GM18505 (cell line): ENCODE measurements around the gene OXNAD1.

Experiments used
- ATAC-seq: cut with Tn5 transposase; IDR thresholded peaks from one replicate; pipeline ENCODE4 v1.9.1; 2021; ENCODE audit not compliant: unreplicated experiment
- POLR2A ChIP-seq: IDR thresholded peaks from 4 replicates; pipeline ENCODE4 v1.6.1; 2011; ENCODE audit warnings: borderline replicate concordance; ENCODE audit not compliant: insufficient read depth, insufficient read length; ENCODE audit errors: extremely low read depth

Gene OXNAD1

DNA sequence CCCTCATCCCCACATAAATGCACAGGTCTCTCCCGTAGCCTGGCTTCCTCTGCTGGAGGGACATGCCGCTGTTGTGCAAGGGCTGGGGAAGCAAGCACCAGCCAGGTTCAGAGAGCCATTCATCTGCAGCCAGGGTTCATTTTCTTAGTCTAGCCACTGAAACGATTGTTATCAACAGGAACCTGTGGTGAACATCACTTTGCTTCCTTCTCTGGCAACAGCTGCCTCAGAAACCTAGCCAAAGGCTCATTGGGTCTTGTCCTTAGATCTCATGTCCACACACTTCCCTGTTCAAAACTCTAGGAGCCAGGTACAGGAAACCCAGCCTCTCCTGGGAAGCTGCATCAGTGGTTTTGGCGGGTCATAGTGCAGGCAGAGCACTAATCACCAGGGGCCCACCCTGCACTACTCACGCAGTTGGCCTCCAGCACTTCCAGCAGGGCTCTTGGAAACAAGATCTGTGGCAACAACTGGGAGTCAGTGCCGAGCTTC is 47.0 kb downstream of the OXNAD1 start:
- ATAC-seq: peak; percentile 69
- TF ChIP-seq POLR2A: no peak

DNA sequence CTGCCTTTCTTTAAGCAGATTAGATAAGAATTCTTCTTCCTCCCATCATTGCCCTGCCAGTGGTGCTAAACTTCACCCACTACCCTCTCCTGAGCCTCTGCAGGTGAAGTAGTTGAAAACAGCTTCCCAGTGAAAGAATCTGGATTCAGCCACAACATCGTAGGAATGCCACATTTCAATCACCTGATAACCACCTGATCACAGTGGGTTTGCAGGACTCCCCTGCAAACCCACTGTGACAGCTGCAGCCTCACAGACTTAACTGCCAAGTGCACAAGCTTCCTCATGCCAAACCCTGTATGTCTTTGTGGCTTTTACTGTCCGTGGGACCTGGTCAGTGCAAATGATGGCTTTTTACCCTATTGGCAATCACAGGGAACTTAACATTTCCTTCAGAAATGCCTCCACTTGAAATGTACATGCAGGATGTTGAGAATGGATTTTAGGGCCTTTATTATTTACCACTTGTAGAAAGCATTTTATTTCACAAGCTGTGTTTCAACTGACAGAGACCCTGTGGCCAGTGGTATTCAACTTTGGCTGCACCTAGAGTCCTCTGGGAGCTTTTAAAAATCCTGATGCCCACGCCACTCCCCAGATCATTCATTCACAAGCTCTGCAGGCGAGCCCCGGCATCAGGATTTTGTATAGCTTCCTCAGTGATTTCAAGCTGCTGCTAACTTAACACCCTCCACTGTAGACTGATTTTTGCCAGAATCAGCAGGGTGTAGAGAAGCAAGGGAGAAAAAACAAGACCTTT is 49.1 kb downstream of the OXNAD1 start:
- no peak for TF ChIP-seq POLR2A
- no peak for ATAC-seq

DNA sequence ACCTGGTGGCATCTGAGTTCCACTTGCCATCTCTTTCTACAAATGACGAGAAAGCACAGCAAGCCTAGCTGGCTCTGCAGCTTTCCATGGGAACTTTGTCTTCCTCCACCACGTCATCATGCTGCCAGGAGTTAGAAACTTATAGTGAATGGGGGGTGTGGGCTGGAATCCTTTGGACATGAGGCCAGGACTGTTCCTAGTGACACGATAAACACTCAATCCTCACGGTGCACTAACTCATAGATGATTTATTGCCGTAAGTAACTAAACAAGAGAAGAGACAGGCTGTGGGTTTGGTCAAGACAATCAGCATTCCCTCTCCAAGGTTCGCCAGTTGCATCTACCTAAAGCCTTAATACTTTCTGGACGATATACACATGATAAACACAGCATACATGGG is 50.6 kb downstream of the OXNAD1 start:
- no peak for ATAC-seq
- TF ChIP-seq POLR2A: no peak

DNA sequence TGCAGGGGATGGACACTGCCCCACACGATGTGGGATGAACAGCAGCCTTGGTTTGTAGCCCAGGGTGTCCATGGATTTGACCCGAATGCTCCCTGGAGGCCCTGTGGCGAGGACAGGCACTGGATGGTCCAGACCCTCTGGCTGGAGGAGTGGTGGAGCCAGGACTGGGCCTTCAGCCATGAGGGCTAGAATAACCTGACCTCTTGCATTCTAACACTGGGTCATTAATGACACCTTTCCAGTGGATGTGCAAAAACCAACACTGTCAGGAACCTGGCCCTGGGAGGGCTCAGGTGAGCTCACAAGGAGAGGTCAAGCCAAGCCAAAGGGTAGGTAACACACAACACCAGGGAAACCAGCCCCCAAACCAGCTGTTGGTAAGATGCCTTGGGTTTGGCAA is 51.4 kb downstream of the OXNAD1 start:
- TF ChIP-seq POLR2A: no peak
- ATAC-seq: no peak

DNA sequence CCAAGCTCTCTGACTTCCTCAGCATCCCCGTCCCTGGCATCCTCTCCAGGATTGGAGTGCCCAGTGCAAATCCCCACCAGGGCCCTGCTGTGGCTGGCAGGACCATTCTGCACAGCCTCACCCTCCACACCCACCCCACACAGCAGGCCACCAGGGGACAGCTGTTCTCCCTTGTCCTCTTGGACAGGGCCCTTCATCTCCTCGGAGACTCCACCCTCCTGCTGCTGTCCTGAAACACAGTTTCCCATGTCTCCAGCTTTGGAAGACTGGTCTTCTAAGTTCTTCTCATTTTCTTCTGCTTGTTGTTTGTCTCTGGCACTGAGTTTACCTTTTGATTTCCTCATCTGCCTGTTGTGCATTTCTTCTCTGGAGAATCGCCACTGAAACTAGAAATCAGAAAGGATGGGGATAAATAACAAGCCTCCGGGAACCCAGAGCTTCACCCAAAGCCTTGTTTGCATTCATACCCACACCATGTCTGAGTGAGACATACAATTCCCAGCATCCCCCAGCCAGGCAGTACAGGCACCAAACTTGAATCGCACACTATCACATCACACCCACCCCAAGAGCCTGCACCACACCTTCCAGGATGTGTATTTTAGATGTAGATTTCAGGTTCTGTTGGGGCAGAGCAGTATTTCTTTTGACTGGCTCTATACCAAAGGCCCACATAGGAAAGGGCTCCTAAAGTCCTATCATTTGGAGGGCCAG is 52.0 kb downstream of the OXNAD1 start:
- no peak for ATAC-seq
- no peak for TF ChIP-seq POLR2A

DNA sequence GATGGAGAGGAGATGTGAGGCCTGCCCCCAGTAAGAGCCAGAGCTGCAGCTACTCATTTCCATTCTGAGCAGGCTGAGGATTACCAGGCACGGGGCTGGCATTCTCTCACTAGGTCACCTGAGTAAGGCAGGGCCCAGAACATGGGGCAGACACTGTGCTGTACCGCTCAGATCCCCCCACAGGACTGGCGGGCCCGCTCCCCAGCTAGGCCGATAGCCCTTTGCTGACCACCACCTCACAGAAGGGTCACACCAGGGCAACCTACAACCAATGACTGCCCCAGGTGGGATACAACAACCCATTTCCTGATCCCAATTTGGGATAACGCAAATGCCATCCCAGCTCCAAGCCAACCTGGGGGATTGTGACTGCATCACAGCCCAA is 52.5 kb downstream of the OXNAD1 start:
- ATAC-seq: no peak
- no peak for TF ChIP-seq POLR2A

DNA sequence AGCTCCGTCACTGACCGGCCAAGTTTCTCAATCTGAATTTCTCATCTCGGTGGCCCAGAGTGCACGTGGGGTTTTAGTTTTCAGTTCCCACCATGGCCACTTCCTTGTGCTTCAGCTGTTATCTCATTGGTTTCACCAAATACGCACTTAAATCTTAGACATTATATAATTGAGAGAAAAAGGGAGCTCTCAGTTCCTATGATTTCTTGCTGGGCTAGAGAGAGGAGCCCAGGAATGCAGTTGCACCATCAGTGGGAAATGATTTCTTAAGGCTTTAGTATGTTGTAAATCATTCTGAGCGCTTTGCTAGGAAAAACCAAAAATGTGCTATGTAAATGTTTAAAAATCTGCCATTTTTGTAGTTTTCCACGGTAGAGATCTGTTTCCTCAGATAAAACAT is 53.2 kb downstream of the OXNAD1 start:
- no peak for TF ChIP-seq POLR2A
- ATAC-seq: no peak

DNA sequence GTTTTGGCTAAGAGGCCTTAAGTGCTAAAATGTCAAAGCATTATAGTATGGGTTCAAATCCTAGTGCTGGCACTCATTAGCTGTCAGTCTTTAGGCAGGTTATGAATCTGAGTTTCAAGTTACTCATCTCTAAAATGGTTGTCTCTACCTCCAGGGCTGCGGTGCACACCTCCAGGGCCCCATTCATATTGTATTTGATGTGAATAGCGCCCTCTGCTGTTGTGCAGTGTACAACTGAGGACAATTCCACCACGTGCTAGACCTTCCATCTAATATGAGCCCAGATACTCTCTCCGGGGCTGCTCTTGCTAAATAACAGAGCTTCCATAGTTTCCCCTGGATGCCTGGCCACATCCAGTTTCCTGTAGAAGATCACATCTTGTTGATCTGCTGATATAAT is 54.3 kb downstream of the OXNAD1 start:
- TF ChIP-seq POLR2A: no peak
- no peak for ATAC-seq

DNA sequence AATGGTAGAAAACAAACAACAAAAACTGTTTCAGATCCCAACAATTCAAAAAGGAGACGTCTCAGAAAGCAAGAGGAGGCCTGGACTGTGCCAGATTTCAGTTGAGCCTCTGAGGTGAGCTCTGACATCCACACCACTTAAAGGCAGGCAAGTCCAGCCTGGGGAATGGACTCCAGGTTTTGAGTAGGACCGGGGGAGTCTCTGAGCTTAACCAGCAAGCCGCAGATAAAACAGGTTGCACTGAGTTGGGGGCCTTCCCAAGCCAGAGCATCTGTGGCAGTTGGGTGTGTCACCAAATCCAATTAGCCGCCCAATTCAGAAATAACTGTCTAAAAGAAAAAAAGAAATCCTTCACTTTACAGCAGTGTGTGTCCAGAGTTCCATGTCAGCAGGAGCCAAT is 54.7 kb downstream of the OXNAD1 start:
- TF ChIP-seq POLR2A: no peak
- ATAC-seq: no peak

DNA sequence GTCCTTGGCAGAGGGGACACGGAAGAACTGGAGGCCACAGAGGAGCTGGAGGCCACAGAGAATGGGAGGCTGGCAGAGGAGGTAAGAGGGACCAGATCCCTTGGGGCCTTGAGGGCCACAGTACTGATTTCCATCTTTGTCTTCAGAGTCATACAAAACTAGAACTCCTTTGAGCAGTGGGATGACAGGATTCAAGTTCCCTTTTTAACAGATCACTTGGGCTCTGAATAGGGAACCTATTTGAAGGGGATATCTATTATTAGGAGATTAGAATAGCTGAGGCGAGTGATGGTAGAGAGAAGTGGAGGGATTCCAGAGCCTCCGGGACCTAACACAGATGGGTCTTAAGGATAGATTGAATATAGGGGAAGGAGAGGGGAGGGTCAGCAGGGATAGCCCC is 55.7 kb downstream of the OXNAD1 start:
- ATAC-seq: no peak
- no peak for TF ChIP-seq POLR2A

DNA sequence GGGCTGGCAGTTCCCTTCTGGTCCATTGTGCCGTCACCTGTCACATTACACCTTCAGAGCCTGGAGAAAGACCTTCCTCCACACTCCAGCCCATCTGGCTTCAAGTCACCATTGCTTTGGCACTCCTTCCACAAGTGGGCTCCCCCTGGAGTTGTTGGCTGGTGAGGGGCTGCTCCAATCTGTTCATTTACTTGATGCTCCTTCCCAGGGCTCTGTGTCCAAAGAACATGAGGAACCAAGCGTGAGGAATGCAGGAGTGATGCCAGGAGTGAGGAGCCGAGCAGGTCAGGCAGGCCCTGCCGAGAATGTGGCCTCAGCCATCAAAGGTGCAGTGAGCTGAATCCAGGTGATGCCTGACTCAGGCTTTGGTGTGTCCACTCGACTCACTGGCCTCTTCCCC is 57.2 kb downstream of the OXNAD1 start:
- no peak for TF ChIP-seq POLR2A
- no peak for ATAC-seq

DNA sequence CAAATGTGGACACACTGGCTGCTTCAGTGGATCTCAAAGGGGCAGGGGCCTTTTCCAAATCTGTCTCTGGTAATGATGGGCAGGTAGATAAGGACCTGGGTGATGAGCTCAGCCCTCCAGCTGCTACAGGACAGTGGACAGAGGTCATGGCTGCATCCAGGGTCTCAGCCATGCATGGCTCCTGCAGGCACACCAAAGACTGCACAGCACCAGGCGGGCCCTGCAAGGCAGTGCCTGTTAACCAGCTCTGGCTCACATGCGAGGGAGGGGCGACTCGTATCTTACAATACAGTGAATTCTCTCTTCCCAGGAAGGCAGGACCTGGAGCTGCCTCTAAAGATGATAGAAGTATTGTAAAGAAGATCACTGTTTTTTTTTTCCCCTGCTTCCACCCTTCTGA is 58.7 kb downstream of the OXNAD1 start:
- ATAC-seq: no peak
- TF ChIP-seq POLR2A: no peak

DNA sequence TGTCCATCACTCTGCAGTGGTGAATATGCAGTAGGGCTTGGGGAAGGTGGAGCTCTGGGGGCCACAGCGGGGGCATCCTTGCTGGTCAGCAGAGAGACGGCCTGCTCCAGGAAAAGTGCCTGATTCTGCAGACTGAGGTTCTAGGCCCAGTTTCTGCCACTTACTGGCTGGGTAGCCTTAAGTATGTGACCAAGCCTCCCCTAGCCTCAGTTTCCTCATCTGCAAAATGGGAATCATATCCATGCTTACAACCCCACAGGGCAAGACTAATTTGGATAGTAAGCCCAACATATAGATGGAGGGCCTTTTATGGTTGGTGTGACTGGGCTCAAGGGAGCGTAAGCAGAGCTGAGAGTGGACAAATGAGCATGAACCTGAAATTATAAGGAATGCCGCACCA is 60.8 kb downstream of the OXNAD1 start:
- no peak for TF ChIP-seq POLR2A
- no peak for ATAC-seq

DNA sequence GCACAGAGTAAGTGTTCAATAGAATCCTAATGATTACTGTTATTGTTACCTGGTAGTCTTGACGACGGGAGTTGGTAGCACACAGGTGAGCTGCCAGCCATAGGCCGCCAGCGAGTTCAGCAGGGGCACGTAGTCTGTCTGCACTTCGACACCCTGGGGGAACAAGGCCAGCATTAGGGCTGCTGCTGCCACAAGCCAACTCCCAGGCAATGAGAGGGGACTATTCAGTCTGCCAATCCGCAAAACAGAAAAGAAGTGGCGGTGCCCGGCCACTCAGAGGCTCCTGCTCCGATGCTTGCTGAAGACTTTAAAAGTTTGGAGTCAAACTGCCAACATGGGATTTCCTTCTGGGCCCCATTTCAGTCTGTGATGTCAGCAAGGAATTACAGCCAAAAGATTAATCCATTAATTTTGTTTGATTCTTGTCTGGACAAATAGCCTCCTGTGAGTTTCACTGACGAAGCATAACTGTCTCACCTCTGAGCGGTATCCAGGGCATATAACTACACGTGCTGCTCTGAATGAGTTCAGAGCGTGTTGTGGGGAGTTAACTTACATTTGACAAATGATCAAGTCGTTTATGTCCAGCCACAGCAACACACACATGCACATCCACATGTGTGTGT is 61.8 kb downstream of the OXNAD1 start:
- no peak for TF ChIP-seq POLR2A
- no peak for ATAC-seq
